Measurements from ENCODE around the gene MSANTD3.

Gene MSANTD3

DNA sequence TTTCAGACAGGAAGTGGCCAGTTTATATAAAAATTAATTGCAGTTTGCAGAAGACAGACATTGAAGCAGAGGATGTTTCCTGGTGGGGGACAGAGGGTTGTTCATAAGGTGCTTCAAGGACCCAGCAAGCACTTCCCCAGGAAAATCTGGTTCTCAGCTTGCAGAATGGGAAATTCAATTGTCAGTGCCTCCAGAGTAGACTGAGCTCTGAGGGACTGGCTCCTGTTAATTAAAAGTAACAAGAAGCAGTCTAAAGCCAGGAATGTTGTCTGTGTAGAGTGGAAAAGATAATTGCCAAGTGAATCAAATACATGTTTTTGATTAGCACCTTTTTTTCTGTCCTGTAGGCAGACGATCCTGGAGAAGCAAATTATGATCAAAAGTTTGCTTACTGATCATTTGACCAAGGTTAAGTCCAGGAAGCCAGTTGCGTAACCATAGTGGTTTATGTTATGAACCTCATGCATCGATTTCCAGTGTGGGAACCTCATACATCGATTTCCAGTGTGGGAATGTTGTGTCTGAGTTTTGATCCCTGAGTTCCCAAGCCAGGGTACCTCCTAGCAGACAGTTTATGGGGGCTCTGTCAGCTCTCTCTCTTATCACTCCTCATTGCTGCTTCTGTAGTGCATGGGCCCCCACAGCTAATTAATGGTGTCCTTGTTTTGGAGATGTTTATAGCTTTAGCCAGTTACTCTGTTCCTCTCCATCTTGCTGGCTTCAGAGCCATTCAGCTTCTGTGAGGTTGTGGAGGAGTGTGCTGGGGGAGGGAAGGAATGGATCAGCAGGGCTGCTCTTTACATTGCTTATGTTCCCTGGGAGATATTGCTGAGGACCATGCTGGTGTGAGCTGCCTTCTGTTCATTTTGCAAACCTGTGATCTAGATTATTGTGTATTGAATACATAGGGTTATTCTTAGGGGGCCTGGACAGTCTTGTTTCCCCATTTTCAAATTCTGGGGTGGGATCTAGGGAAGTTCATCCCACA, 17.1 kb downstream of the MSANTD3 start:
- TF ChIP-seq ZFX (IDR thresholded peaks at IDR 0.05; ENCODE audit: borderline replicate concordance), result no peak
- TF ChIP-seq, protein P1, sequence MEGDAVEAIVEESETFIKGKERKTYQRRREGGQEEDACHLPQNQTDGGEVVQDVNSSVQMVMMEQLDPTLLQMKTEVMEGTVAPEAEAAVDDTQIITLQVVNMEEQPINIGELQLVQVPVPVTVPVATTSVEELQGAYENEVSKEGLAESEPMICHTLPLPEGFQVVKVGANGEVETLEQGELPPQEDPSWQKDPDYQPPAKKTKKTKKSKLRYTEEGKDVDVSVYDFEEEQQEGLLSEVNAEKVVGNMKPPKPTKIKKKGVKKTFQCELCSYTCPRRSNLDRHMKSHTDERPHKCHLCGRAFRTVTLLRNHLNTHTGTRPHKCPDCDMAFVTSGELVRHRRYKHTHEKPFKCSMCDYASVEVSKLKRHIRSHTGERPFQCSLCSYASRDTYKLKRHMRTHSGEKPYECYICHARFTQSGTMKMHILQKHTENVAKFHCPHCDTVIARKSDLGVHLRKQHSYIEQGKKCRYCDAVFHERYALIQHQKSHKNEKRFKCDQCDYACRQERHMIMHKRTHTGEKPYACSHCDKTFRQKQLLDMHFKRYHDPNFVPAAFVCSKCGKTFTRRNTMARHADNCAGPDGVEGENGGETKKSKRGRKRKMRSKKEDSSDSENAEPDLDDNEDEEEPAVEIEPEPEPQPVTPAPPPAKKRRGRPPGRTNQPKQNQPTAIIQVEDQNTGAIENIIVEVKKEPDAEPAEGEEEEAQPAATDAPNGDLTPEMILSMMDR (IDR thresholded peaks at IDR 0.05), result no peak
- H3K27ac ChIP-seq, result no peak overlapping the region

- H3K27ac ChIP-seq, result no peak overlapping the region
- TF ChIP-seq, protein P1 (IDR thresholded peaks at IDR 0.05), result no peak
- TF ChIP-seq ZFX (IDR thresholded peaks at IDR 0.05; ENCODE audit: borderline replicate concordance), result no peak
These were observed 18.4 kb downstream of the MSANTD3 start for GRCh38 chr9:100445161-100445902.

DNA sequence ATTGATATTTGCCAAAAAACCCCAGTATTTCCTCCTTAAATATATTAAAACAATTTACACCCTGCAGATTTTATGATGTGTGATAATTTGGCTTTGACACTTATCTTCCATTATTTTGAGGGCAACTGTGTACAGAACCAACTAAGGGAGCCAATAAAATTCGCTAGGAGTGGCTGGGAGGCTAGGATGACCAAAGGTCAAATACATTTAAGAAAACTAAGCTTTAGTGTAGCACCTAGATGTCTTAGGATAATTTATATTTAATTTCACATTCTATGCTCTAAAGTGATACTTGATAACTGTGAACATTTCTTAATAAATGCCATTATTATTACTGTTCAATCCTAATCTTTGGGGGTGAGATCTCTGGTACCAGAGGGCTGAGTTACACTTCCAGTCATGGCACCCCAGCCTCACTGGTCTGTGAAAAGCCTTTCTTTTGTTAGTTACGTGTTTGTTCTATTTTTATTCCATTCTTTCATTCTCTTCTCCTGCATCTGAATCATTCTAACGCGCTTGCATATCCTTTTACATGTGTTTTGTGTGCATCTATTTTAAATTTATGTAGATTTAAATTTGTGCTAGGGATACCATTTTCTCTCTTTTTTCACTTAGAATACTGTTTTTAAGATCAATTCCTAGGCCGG, 19.1 kb downstream of the MSANTD3 start:
- TF ChIP-seq, protein P1 (IDR thresholded peaks at IDR 0.05), result no peak
- no peak for TF ChIP-seq ZFX (IDR thresholded peaks at IDR 0.05; ENCODE audit: borderline replicate concordance)
- H3K27ac ChIP-seq, result no peak overlapping the region

- TF ChIP-seq, protein P1 (IDR thresholded peaks at IDR 0.05), result no peak
- no peak for TF ChIP-seq ZFX (IDR thresholded peaks at IDR 0.05; ENCODE audit: borderline replicate concordance)
- no peak overlapping the region for H3K27ac ChIP-seq
These were observed 20.1 kb downstream of the MSANTD3 start for GRCh38 chr9:100447041-100447440.

- TF ChIP-seq, protein P1 (IDR thresholded peaks at IDR 0.05), result no peak
- no peak for TF ChIP-seq ZFX (IDR thresholded peaks at IDR 0.05; ENCODE audit: borderline replicate concordance)
- no peak overlapping the region for H3K27ac ChIP-seq
These were observed 21.3 kb downstream of the MSANTD3 start for GRCh38 chr9:100448266-100448665.

DNA sequence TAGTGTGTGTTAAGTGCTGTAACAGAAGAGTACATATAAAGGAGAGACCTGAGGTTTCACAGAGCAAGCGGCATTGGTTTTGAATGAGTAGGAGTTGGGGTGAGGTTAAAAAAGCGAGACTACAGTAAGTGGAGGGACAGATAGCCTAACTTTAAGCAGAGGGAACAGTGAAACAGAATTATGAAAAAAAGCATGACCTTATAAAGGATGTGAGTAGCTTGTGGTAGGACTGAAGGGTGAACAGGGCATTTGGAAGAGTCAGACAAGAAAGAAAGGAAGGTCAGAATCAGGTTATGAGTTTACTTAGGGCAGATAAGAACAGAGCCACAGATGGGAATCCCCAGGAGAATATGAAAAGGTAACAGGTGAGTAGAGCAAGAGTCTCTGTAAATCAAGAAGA, 22.5 kb downstream of the MSANTD3 start:
- H3K27ac ChIP-seq, result no peak overlapping the region
- TF ChIP-seq, protein P1 (IDR thresholded peaks at IDR 0.05), result no peak
- TF ChIP-seq ZFX (IDR thresholded peaks at IDR 0.05; ENCODE audit: borderline replicate concordance), result no peak
